Immature natural killer cell (primary cell): Measurements from ENCODE around the gene ANKH. TPM values are rescaled to one million over a fixed set of nuclear protein-coding genes. Genes with fewer than 3 reads are reported as not detected.
"Not testable (repeated sequence)": the region's sequence is repeated elsewhere in the genome, so short reads cannot be mapped to it uniquely, and the experiment has no call there.

Source experiments
- DNase-seq, 3 donors: peaks; one replicate each; pipeline ENCODE4 v3.0.0; 2022; ENCODE audit warnings: mixed read lengths in 1 of 3
- H3K27ac Mint-ChIP-seq, 6 donors: one replicate each; pipeline ENCODE4 v1.8.0; 2020; ENCODE audit warnings: mixed read lengths in 6 of 6, mild to moderate bottlenecking in 5 of 6, inconsistent platforms in 4 of 6, moderate library complexity in 3 of 6
- H3K27me3 Mint-ChIP-seq, 3 donors: one replicate each; pipeline ENCODE4 v1.8.0; 2020 to 2021; ENCODE audit warnings: low read depth in 3 of 3, mild to moderate bottlenecking in 3 of 3, mixed read lengths in 3 of 3, moderate library complexity in 3 of 3, inconsistent platforms in 1 of 3
- H3K36me3 Mint-ChIP-seq, 3 donors: one replicate each; pipeline ENCODE4 v1.8.0; 2020; ENCODE audit warnings: mixed read lengths in 3 of 3, inconsistent platforms in 2 of 3, mild to moderate bottlenecking in 2 of 3
- H3K4me1 Mint-ChIP-seq, 2 donors: one replicate each; pipeline ENCODE4 v1.8.0; 2020; ENCODE audit warnings: inconsistent platforms in 2 of 2, mild to moderate bottlenecking in 2 of 2, mixed read lengths in 2 of 2, moderate library complexity in 1 of 2
- H3K4me3 Mint-ChIP-seq, 5 donors: one replicate each; pipeline ENCODE4 v1.8.0; 2020; ENCODE audit warnings: mild to moderate bottlenecking in 5 of 5, mixed read lengths in 5 of 5, inconsistent platforms in 3 of 5, moderate library complexity in 3 of 5
- H3K9me3 Mint-ChIP-seq, 6 donors: one replicate each; pipeline ENCODE4 v1.8.0; 2020; ENCODE audit warnings: mild to moderate bottlenecking in 6 of 6, mixed read lengths in 6 of 6, inconsistent platforms in 4 of 6, moderate library complexity in 3 of 6
- polyA plus RNA-seq, 3 donors: library from polyadenylated mRNA; unstranded; fragments of 300-500 nt; fragmentation: Illumina TruSeq; gene quantifications; one replicate each; pipeline ENCODE4 v1.2.3, GENCODE V29; 2021

ANKH gene
- polyA plus RNA-seq, 3 donors from 2014 or later = 20.8 to 26.5 (median 25.4) TPM

GRCh38 chr5:14859980-14860379, 11.6 kb downstream of the ANKH start:
- H3K4me1 Mint-ChIP-seq = peaks cover 14 to 24% of the 10 kb centered on the region in 2 donors
- H3K9me3 Mint-ChIP-seq = no peaks in the 10 kb centered on the region
- DNase-seq = no peak
- peaks cover 0 to 7% (median 0%) of the 10 kb centered on the region in 3 donors for H3K27me3 Mint-ChIP-seq
- H3K36me3 Mint-ChIP-seq = peaks cover 0 to 7% (median 0%) of the 10 kb centered on the region in 3 donors
- H3K4me3 Mint-ChIP-seq = no peak overlapping the region
- no peak overlapping the region for H3K27ac Mint-ChIP-seq

DNA sequence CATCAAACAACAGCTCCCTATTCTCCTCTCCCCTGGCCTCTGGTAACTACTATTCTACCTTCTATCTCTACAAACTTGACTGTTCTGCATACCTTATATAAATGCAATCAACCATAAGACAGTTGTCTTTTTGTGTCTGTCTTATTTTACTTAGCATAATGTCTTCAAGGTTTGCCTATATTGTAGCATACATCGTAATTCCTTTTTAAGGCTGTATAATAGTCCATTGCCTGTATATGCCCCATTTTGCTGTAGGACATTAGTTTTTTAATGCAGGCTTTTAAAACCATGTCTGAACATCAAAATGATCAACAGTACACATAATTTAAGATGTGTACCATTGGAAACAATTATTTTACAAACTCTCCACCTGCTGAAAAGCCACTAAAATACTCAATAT, 12.4 kb downstream of the ANKH start:
- Mint-ChIP-seq H3K9me3 (no peaks in the 10 kb centered on the region), H3K4me3 (no peak overlapping the region), H3K4me1 (peaks cover 19 to 25% of the 10 kb centered on the region in 2 donors), H3K27ac (no peak overlapping the region), H3K36me3 (peaks cover 0 to 7% (median 0%) of the 10 kb centered on the region in 3 donors), H3K27me3 (peaks cover 0 to 7% (median 0%) of the 10 kb centered on the region in 3 donors)
- DNase-seq = no peak

- peaks cover 0 to 1% (median 0%) of the 10 kb centered on the region in 3 donors for H3K27me3 Mint-ChIP-seq
- H3K27ac Mint-ChIP-seq = peak overlapping the region in 1 of 6 donors; percentile 70
- H3K9me3 Mint-ChIP-seq = no peaks in the 10 kb centered on the region
- no peak overlapping the region for H3K4me3 Mint-ChIP-seq
- H3K4me1 Mint-ChIP-seq = peaks cover 10 to 13% of the 10 kb centered on the region in 2 donors
- H3K36me3 Mint-ChIP-seq = peaks cover 0 to 7% (median 0%) of the 10 kb centered on the region in 3 donors
- no peak for DNase-seq
Observed at GRCh38 chr5:14855366-14855765, 16.2 kb downstream of the ANKH start.

DNA sequence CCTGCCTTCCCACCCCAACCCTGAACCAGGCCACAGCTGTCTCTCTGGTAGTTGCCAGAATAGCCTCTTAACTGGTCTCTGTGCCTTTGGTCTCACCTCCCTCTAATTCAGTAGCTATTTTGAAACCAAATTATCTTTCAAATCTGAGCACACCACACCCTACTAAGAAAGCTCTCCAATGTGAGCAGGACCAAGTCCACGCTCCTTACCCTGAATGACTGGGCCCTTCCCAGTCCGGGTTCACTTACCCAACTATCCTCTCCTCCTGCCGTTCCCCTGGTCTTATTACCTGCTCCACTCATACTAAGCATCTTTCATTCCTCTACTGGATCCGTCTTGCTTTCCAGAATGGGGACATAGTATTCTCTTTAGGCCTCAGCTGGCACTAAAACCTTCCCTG, 16.8 kb downstream of the ANKH start:
- Mint-ChIP-seq H3K27ac (peak overlapping the region in 2 of 6 donors; percentile 35 to 70), H3K27me3 (peaks cover 0 to 1% (median 0%) of the 10 kb centered on the region in 3 donors), H3K36me3 (peaks cover 0 to 8% (median 4%) of the 10 kb centered on the region in 3 donors), H3K4me1 (peaks cover 10 to 13% of the 10 kb centered on the region in 2 donors), H3K9me3 (no peaks in the 10 kb centered on the region), H3K4me3 (no peak overlapping the region)
- no peak for DNase-seq

DNA sequence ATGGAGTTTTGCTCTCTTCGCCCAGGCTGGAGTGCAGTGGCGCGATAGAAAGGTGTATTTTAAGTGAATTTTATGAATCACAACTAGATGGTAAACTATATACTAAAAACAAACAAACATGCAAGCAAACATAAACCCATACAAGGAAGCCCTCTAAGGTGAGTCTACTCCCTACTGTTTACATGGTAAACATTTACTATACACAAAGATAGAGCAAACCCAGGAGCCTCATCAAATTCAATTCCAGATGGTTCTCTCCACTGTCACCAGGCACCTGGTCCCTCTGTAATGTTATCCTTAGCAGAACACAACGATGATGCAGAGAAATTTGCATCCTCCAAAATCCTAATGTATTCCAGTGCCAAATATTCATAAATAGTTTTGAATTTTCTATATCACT, 17.9 kb downstream of the ANKH start:
- H3K27me3 Mint-ChIP-seq = peaks cover 0 to 1% (median 0%) of the 10 kb centered on the region in 3 donors

DNA sequence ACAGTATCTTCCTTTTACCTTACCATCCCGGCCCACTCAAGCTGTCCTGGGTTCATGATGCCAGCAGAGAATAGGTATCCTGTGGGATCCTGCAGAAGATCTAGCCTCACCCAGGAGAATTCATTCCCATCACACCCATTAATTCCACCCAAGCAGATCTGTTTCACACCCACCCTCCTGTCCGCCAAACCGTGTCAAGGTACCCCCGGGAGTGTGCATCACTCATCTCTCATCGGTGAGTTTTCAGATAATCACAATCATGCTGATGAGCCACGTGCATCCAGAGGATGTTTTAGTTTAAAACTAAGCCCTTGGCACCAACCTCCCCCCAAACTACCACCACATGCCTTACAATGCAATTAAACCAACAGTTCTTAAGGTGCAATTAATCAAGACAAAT, 18.8 kb downstream of the ANKH start:
- Mint-ChIP-seq H3K9me3 (no peaks in the 10 kb centered on the region), H3K27me3 (peaks cover 0 to 1% (median 0%) of the 10 kb centered on the region in 3 donors), H3K27ac (no peak overlapping the region), H3K4me3 (no peak overlapping the region), H3K4me1 (peaks cover 10 to 13% of the 10 kb centered on the region in 2 donors), H3K36me3 (peaks cover 0 to 6% (median 5%) of the 10 kb centered on the region in 3 donors)
- DNase-seq = no peak

More for the DNA sequence above, 17.9 kb downstream of the ANKH start:
- Mint-ChIP-seq H3K36me3 (peaks cover 0 to 6% (median 5%) of the 10 kb centered on the region in 3 donors), H3K4me1 (peaks cover 10 to 13% of the 10 kb centered on the region in 2 donors), H3K9me3 (no peaks in the 10 kb centered on the region), H3K4me3 (no peak overlapping the region), H3K27ac (no peak overlapping the region)
- DNase-seq = no peak

DNA sequence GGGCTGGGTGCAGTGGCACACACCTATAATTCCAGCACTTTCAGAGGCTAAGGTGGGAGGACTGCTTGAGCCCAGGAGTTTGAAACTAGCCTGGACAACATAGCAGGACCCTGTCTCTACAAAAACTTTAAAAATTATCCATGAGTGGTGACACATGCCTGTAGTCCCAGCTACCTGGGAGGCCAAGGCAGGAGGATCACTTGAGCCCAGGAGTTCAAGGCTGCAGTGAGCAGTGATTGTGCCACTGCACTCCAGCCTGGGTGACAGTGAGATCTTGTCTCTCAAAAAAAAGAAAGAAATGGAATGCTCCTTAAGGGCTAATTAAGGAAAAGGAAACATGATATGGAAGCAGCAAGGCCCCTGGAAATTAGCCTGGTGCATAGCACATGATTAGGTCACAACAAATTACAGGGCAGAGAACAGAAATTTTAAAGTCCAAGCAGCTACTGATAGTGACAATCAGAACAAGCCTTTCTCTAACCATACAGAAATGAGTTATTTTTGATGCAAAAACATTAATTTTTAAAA, 19.5 kb downstream of the ANKH start:
- peak overlapping the region in 1 of 6 donors; percentile 73 for H3K27ac Mint-ChIP-seq
- H3K36me3 Mint-ChIP-seq = peaks cover 0 to 6% (median 5%) of the 10 kb centered on the region in 3 donors
- no peak for DNase-seq
- H3K4me3 Mint-ChIP-seq = no peak overlapping the region
- H3K9me3 Mint-ChIP-seq = no peaks in the 10 kb centered on the region
- H3K27me3 Mint-ChIP-seq = peaks cover 0 to 1% (median 0%) of the 10 kb centered on the region in 3 donors
- peaks cover 10 to 13% of the 10 kb centered on the region in 2 donors for H3K4me1 Mint-ChIP-seq

GRCh38 chr5:14851597-14851996, 20.0 kb downstream of the ANKH start:
- H3K9me3 Mint-ChIP-seq = no peaks in the 10 kb centered on the region
- DNase-seq = no peak
- no peak overlapping the region for H3K27ac Mint-ChIP-seq
- no peak overlapping the region for H3K4me3 Mint-ChIP-seq
- H3K27me3 Mint-ChIP-seq = peaks cover 0 to 1% (median 0%) of the 10 kb centered on the region in 3 donors
- peaks cover 0 to 6% (median 5%) of the 10 kb centered on the region in 3 donors for H3K36me3 Mint-ChIP-seq
- H3K4me1 Mint-ChIP-seq = peaks cover 10 to 13% of the 10 kb centered on the region in 2 donors

GRCh38 chr5:14851050-14851419, 20.5 kb downstream of the ANKH start:
- Mint-ChIP-seq H3K9me3 (no peaks in the 10 kb centered on the region), H3K4me3 (no peak overlapping the region), H3K27me3 (peaks cover 0 to 1% (median 0%) of the 10 kb centered on the region in 3 donors), H3K4me1 (peaks cover 10 to 11% of the 10 kb centered on the region in 2 donors), H3K27ac (peak overlapping the region in 1 of 6 donors; percentile 37), H3K36me3 (peaks cover 0 to 6% (median 5%) of the 10 kb centered on the region in 3 donors)
- DNase-seq = no peak

- peaks cover 10 to 11% of the 10 kb centered on the region in 2 donors for H3K4me1 Mint-ChIP-seq
- H3K27ac Mint-ChIP-seq = peak overlapping the region in 2 of 6 donors; percentile 37 to 51
- no peak overlapping the region for H3K4me3 Mint-ChIP-seq
- peaks cover 0 to 6% (median 5%) of the 10 kb centered on the region in 3 donors for H3K36me3 Mint-ChIP-seq
- H3K27me3 Mint-ChIP-seq = no peaks in the 10 kb centered on the region
- no peak for DNase-seq
- H3K9me3 Mint-ChIP-seq = no peaks in the 10 kb centered on the region
Observed at GRCh38 chr5:14850419-14851049, 21.0 kb downstream of the ANKH start.

DNA sequence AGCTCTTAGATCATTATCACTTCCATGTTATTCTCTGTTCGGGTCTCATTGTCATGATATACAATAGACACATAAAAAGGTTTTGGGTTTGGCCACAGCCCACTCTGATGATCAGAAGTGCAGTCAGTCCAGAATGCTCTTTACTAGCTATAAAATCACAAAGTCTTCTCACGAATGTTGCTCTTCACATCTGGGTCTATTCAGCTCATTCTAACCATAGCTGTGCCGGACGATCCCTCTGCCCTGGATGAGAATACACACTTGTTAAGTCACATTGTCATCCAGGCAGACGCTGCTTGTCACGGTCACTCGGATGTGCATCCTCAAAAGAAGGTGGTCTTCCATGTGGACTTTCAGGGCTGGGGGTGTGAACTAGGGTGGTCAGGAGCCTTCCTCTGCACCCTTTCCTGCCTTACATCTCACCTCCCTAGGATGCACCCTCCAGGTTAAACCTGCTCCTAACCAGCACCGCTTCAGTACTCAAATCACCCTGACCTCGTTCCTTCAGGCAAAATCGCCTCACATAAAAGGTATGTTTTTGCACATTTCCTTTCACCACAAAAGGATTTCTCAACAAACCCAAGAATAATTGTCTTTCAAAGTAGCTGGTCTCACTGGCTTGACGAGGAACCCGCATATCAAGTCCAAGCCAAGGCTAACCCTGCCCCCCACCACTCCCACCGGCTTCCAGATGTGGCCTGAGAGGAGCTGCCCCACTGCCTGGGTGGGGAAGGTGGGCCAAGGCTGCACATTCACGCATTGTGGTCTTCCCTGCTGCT, 21.9 kb downstream of the ANKH start:
- Mint-ChIP-seq H3K27ac (no peak overlapping the region), H3K9me3 (no peaks in the 10 kb centered on the region)

GRCh38 chr5:14848942-14849341, 22.6 kb downstream of the ANKH start:
- H3K9me3 Mint-ChIP-seq, H3K27ac Mint-ChIP-seq, DNase-seq, H3K4me1 Mint-ChIP-seq, H3K36me3 Mint-ChIP-seq, H3K27me3 Mint-ChIP-seq, H3K4me3 Mint-ChIP-seq: not testable (repeated sequence)

More for the DNA sequence above, 21.9 kb downstream of the ANKH start:
- Mint-ChIP-seq H3K4me3 (no peak overlapping the region), H3K4me1 (peaks cover 4 to 6% of the 10 kb centered on the region in 2 donors), H3K36me3 (peaks cover 0 to 6% (median 5%) of the 10 kb centered on the region in 3 donors), H3K27me3 (no peaks in the 10 kb centered on the region)
- no peak for DNase-seq

DNA sequence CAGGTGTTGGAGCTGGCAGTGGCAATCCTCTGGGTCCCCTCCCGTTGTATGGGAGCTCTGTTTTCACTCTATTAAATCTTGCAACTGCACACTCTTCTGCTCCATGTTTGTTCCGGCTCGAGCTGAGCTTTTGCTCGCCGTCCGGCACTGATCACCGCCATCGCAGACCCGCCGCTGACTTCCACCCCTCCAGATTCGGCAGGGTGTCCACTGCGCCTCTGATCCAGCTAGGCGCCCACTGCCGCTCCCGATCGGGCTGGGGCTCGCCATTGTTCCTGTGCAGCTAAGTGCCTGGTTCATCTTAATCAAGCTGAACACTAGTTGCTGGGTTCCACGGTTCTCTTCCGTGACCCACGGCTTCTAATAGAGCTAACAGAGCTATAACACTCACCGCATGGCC, 23.2 kb downstream of the ANKH start:
- peaks cover 2 to 6% of the 10 kb centered on the region in 2 donors for H3K4me1 Mint-ChIP-seq
- H3K9me3 Mint-ChIP-seq = no peaks in the 10 kb centered on the region
- H3K4me3 Mint-ChIP-seq = no peak overlapping the region
- H3K27ac Mint-ChIP-seq = no peak overlapping the region
- no peaks in the 10 kb centered on the region for H3K27me3 Mint-ChIP-seq
- no peak for DNase-seq
- peaks cover 0 to 9% (median 5%) of the 10 kb centered on the region in 3 donors for H3K36me3 Mint-ChIP-seq

GRCh38 chr5:14847471-14847870, 24.1 kb downstream of the ANKH start:
- DNase-seq = no peak
- Mint-ChIP-seq H3K4me3 (no peak overlapping the region), H3K36me3 (peaks cover 0 to 9% (median 5%) of the 10 kb centered on the region in 3 donors), H3K9me3 (no peaks in the 10 kb centered on the region), H3K27ac (no peak overlapping the region), H3K4me1 (peaks cover 0 to 6% of the 10 kb centered on the region in 2 donors), H3K27me3 (no peaks in the 10 kb centered on the region)
